Mammary epithelial cell (primary cell): ENCODE data around the gene EPN3.

Experiments used
- CTCF ChIP-seq, 2 donors: IDR thresholded peaks in 1 of 2; conservative IDR thresholded peaks in 1 of 2; 2 replicates each; pipeline ENCODE4 v1.5.1; 2011 to 2012; ENCODE audit warnings: inconsistent platforms in 2 of 2, low read length in 2 of 2, mild to moderate bottlenecking in 2 of 2, control low read depth in 1 of 2, low read depth in 1 of 2; ENCODE audit not compliant: insufficient read depth in 1 of 2; ENCODE audit errors: extremely low read depth in 1 of 2
- EZH2 ChIP-seq: IDR thresholded peaks from 2 replicates; pipeline ENCODE4 v1.6.1; 2012; ENCODE audit warnings: low read length, inconsistent platforms, borderline replicate concordance

- TF ChIP-seq CTCF (conservative IDR thresholded peaks at IDR 0.05 in 1 of 2, IDR thresholded peaks at IDR 0.05 in 1 of 2; ENCODE audit: extremely low read depth in 1 of 2, insufficient read depth in 1 of 2, low read depth in 1 of 2, low read length in 2 of 2), result no peak
- TF ChIP-seq EZH2, result no peak
These were observed 45.1 kb upstream of the EPN3 start for GRCh38 chr17:50487213-50488096.
